GM23248 (cell line): Measurements from ENCODE around the gene ASAP2. TPM values are rescaled to one million over a fixed set of nuclear protein-coding genes. Genes with fewer than 3 reads are reported as not detected.
A peak's percentile ranks its signal among the peaks of the same experiment; 100 is the strongest.

ENCODE experiments used
- DNase-seq: peaks from one replicate; pipeline ENCODE4 v3.0.0-alpha.2; 2015
- H2AFZ ChIP-seq: fragments of 200-600 bp; sonication (generic); 2 replicates; pipeline ENCODE4 v1.6.1; 2016; ENCODE audit warnings: antibody characterized with exemption
- H3F3A ChIP-seq: fragments of 200-600 bp; sonication (generic); 2 replicates; pipeline ENCODE4 v1.6.1; 2016; ENCODE audit warnings: mild to moderate bottlenecking, antibody characterized with exemption, mixed run types; ENCODE audit not compliant: insufficient read depth
- H3K27ac ChIP-seq: fragments of 200-600 bp; sonication (generic); 2 replicates; pipeline ENCODE4 v1.5.1; 2016; ENCODE audit warnings: mild to moderate bottlenecking
- H3K27me3 ChIP-seq: fragments of 200-600 bp; sonication (generic); replicated peaks from 2 replicates; pipeline ENCODE4 v1.6.1; 2016; ENCODE audit warnings: mild to moderate bottlenecking; ENCODE audit not compliant: insufficient read depth
- H3K36me3 ChIP-seq: fragments of 200-600 bp; sonication (generic); 2 replicates; pipeline ENCODE4 v1.6.1; 2016; ENCODE audit warnings: low read depth, mild to moderate bottlenecking
- H3K4me1 ChIP-seq: fragments of 200-600 bp; sonication (generic); 2 replicates; pipeline ENCODE4 v1.6.1; 2016; ENCODE audit warnings: mild to moderate bottlenecking; ENCODE audit not compliant: insufficient read depth
- H3K4me2 ChIP-seq: fragments of 200-600 bp; sonication (generic); one replicate; pipeline ENCODE4 v1.6.1; 2016; ENCODE audit warnings: mild to moderate bottlenecking; ENCODE audit not compliant: unreplicated experiment
- H3K4me3 ChIP-seq: fragments of 200-600 bp; sonication (generic); 2 replicates; pipeline ENCODE4 v1.5.1; 2016; ENCODE audit warnings: mild to moderate bottlenecking
- H3K79me2 ChIP-seq: fragments of 200-600 bp; sonication (generic); 2 replicates; pipeline ENCODE4 v1.6.1; 2016; ENCODE audit warnings: mild to moderate bottlenecking; ENCODE audit not compliant: insufficient read depth
- H3K9ac ChIP-seq: fragments of 200-600 bp; sonication (generic); 2 replicates; pipeline ENCODE4 v1.6.1; 2016; ENCODE audit warnings: mild to moderate bottlenecking
- H3K9me2 ChIP-seq: fragments of 200-600 bp; sonication (generic); 2 replicates; pipeline ENCODE4 v1.6.1; 2016; ENCODE audit warnings: mixed run types, mild to moderate bottlenecking, moderate library complexity; ENCODE audit not compliant: insufficient read depth
- H3K9me3 ChIP-seq: fragments of 200-600 bp; sonication (generic); one replicate; pipeline ENCODE4 v1.6.1; 2017; ENCODE audit warnings: low read depth
- H4K20me1 ChIP-seq: fragments of 200-600 bp; sonication (generic); 2 replicates; pipeline ENCODE4 v1.6.0; 2016; ENCODE audit not compliant: insufficient read depth
- EZH2 ChIP-seq: fragments of 200-600 bp; sonication (generic); IDR thresholded peaks from 2 replicates; pipeline ENCODE4 v1.6.1; 2018; ENCODE audit warnings: antibody characterized with exemption, mild to moderate bottlenecking; ENCODE audit not compliant: insufficient read depth, poor library complexity, severe bottlenecking
- EZH2phosphoT487 ChIP-seq: fragments of 200-600 bp; sonication (generic); IDR thresholded peaks from 2 replicates; pipeline ENCODE4 v1.6.1; 2018; ENCODE audit warnings: antibody characterized with exemption, moderate library complexity, mild to moderate bottlenecking, low read depth; ENCODE audit not compliant: insufficient read depth
- WGBS, 2 experiments: methylation state at CpG; one replicate each; pipeline ENCODE4 v1.1.6; 2015 to 2017; ENCODE audit warnings: low lambda C conversion rate in 2 of 2, low coverage in 1 of 2; ENCODE audit errors: missing lambda C conversion rate in 2 of 2; 5-methylcytosine and 5-hydroxymethylcytosine counted together
- in situ Hi-C: fragments of 300-500 bp; cut with MboI; formaldehyde crosslinking; loops from 2 replicates; pipeline ENCODE4 v1.15.0; 2020
- polyA plus RNA-seq: library from polyadenylated mRNA; unstranded; fragments of >200 nt; fragmentation: Nextera tagmentation; extraction: Ambion mirVana; gene quantifications from 2 replicates; pipeline ENCODE4 v1.2.1, GENCODE V29; 2016
- total RNA-seq: library from RNA; depleted of rRNA; stranded (reverse); fragments of >200 nt; shearing (Covaris generic); gene quantifications from 2 replicates; pipeline ENCODE4 v1.2.3, GENCODE V29; 2014

Gene ASAP2
- total and polyA plus RNA-seq, 2 experiments from 2014 or later, result 8.8 to 49.6 TPM

DNA sequence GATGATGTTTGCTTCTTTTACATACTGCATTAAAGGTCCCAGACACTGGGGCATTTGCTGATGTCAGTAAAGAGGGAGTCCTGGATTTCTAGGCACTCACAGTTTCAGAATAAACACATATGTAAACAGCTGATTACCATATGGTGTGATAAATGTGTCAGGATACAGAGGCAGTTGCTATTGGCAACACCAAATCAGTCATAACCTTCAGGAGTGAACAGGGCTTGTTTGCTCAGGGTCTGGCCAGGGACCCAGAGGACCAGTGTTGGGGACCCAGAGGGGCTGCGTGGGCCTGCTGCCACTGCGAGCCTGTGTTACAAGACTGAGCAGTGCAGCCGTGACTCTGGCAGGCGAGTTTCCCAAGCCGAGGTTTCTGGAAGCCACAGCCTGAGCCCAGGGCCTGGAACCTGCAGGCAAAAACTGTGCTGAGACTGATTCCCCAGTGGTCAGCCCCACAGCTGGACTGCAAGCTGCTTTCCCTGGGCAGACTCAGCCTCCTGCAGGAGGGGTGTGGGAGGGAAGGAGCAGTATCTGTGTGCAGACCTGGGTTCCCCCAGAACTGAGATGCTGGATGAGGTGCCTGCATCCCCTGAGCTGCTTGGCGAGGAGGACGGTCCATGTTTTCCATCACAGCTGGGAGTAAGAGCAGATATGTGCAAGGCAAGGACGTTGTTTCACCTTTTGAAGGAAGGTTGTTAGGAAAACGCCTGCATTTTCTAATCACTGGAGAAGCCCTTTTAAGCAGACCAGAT lies 23.6 kb downstream of the ASAP2 start:
- Histone ChIP-seq H3K36me3 (no peaks in the 10 kb centered on the region), H3K27ac (peak overlapping the region; percentile 86), H4K20me1 (no peaks in the 10 kb centered on the region; the same call in 1 of the 2 replicates), H2AFZ (no peak overlapping the region), H3K9ac (peak overlapping the region; percentile 37), H3K4me2 (peak overlapping the region; percentile 40), H3K79me2 (peaks cover 95% of the 10 kb centered on the region), H3F3A (peaks cover 61% of the 10 kb centered on the region), H3K27me3 (no peaks in the 10 kb centered on the region), H3K9me2 (no peaks in the 10 kb centered on the region), H3K9me3 (no peaks in the 10 kb centered on the region), H3K4me3 (no peak overlapping the region), H3K4me1 (peaks cover 78% of the 10 kb centered on the region)
- DNase-seq, result peak; percentile 61
- 60 to 63% methylated on average over 9 of the region's 9 CpGs for WGBS, 2 experiments
- in situ Hi-C loops, result no loop called here
- TF ChIP-seq EZH2, result no peak
- no peak for TF ChIP-seq EZH2phosphoT487

GRCh38 chr2:9230881-9231280 lies 24.3 kb downstream of the ASAP2 start:
- H3K79me2 ChIP-seq, result peaks cover 95% of the 10 kb centered on the region
- H4K20me1 ChIP-seq, result no peaks in the 10 kb centered on the region; the same call in 1 of the 2 replicates
- H3K4me2 ChIP-seq, result peak overlapping the region; percentile 40
- peaks cover 85% of the 10 kb centered on the region for H3K4me1 ChIP-seq
- no peak for TF ChIP-seq EZH2
- TF ChIP-seq EZH2phosphoT487, result no peak
- H3K9me2 ChIP-seq, result no peaks in the 10 kb centered on the region
- H3K9me3 ChIP-seq, result no peaks in the 10 kb centered on the region
- no peaks in the 10 kb centered on the region for H3K27me3 ChIP-seq
- H3K36me3 ChIP-seq, result no peaks in the 10 kb centered on the region
- H3K9ac ChIP-seq, result peak overlapping the region; percentile 20; the same call in 1 of the 2 replicates
- peak; percentile 38 for DNase-seq
- H3F3A ChIP-seq, result peaks cover 68% of the 10 kb centered on the region
- H3K27ac ChIP-seq, result peak overlapping the region; percentile 86
- no peak overlapping the region for H2AFZ ChIP-seq
- in situ Hi-C loops, result no loop called here
- 13 to 17% methylated on average over 4 of the region's 4 CpGs for WGBS, 2 experiments
- no peak overlapping the region for H3K4me3 ChIP-seq

- WGBS, 2 experiments, result 90 to 91% methylated on average over 14 of the region's 14 CpGs
- Histone ChIP-seq H3K79me2 (peaks cover 95% of the 10 kb centered on the region), H3K9me3 (no peaks in the 10 kb centered on the region), H3K9ac (no peak overlapping the region), H3K9me2 (no peaks in the 10 kb centered on the region), H3K4me3 (no peak overlapping the region), H3K4me1 (peaks cover 91% of the 10 kb centered on the region), H2AFZ (no peak overlapping the region), H3F3A (peaks cover 74% of the 10 kb centered on the region), H3K27me3 (no peaks in the 10 kb centered on the region), H3K27ac (peak overlapping the region; percentile 86; the same call in 1 of the 2 replicates), H3K4me2 (peak overlapping the region; percentile 40), H4K20me1 (no peaks in the 10 kb centered on the region; the same call in 1 of the 2 replicates), H3K36me3 (no peaks in the 10 kb centered on the region)
- TF ChIP-seq EZH2 (no peak), EZH2phosphoT487 (no peak)
- in situ Hi-C loops, result no loop called here
- DNase-seq, result no peak
These were observed 24.9 kb downstream of the ASAP2 start for GRCh38 chr2:9231291-9232165.

GRCh38 chr2:9232166-9232479 lies 25.5 kb downstream of the ASAP2 start:
- Histone ChIP-seq H3K9me3 (no peaks in the 10 kb centered on the region), H3K36me3 (no peaks in the 10 kb centered on the region), H3F3A (peaks cover 78% of the 10 kb centered on the region), H3K27me3 (no peaks in the 10 kb centered on the region), H3K4me3 (no peak overlapping the region), H3K9ac (no peak overlapping the region), H2AFZ (no peak overlapping the region), H3K9me2 (no peaks in the 10 kb centered on the region), H3K4me2 (peak overlapping the region; percentile 73), H3K4me1 (peaks cover 97% of the 10 kb centered on the region), H4K20me1 (no peaks in the 10 kb centered on the region; the same call in 1 of the 2 replicates), H3K27ac (peak overlapping the region; percentile 25; the same call in 1 of the 2 replicates), H3K79me2 (peaks cover 95% of the 10 kb centered on the region)
- 97 to 99% methylated on average over 7 of the region's 7 CpGs for WGBS, 2 experiments
- in situ Hi-C loops, result no loop called here
- no peak for TF ChIP-seq EZH2
- TF ChIP-seq EZH2phosphoT487, result no peak
- no peak for DNase-seq
